Heart right ventricle (tissue), 16 donors: Measurements from ENCODE around the gene MRPS12. TPM values are rescaled to one million over a fixed set of nuclear protein-coding genes. Genes with fewer than 3 reads are reported as not detected.
"Not testable (repeated sequence)": the region's sequence is repeated elsewhere in the genome, so short reads cannot be mapped to it uniquely, and the experiment has no call there.

Experiments used
- ATAC-seq, 8 donors: fragments of 200-7000 bp; cut with Tn5 transposase; one replicate each; pipeline ENCODE4 v1.9.1; 2020; ENCODE audit warnings: mild to moderate bottlenecking in 8 of 8, moderate library complexity in 8 of 8, moderate number of reproducible peaks in 1 of 8
- DNase-seq, 2 donors: peaks; one replicate each; pipeline ENCODE4 v3.0.0-alpha.2; 2020
- H3K27ac ChIP-seq, 10 donors: fragments of 200-600 bp; sonication (generic) in 2 of 10; one replicate each; pipeline versions ENCODE4 v1.5.0 to v1.8.0; 2020 to 2022; ENCODE audit warnings: mild to moderate bottlenecking in 3 of 10
- H3K27me3 ChIP-seq, 7 donors: fragments of 200-600 bp; one replicate each; pipeline ENCODE4 v1.8.0; 2021 to 2022; ENCODE audit warnings: mild to moderate bottlenecking in 2 of 7
- H3K36me3 ChIP-seq, 9 donors: fragments of 200-600 bp; sonication (generic) in 1 of 9; one replicate each; pipeline versions ENCODE4 v1.5.0 to v1.8.0; 2020 to 2022; ENCODE audit warnings: mild to moderate bottlenecking in 2 of 9
- H3K4me1 ChIP-seq, 9 donors: fragments of 200-600 bp; sonication (generic) in 1 of 9; one replicate each; pipeline versions ENCODE4 v1.5.0 to v1.8.0; 2020 to 2022; ENCODE audit warnings: mild to moderate bottlenecking in 4 of 9
- H3K4me3 ChIP-seq, 10 donors: fragments of 200-600 bp; sonication (generic) in 2 of 10; one replicate each; pipeline versions ENCODE4 v1.5.0 to v1.8.0; 2020 to 2022; ENCODE audit warnings: mild to moderate bottlenecking in 7 of 10, moderate library complexity in 2 of 10
- H3K9me3 ChIP-seq, 11 donors: fragments of 200-600 bp in 10 of 11; sonication (generic) in 2 of 11; one replicate each; pipeline versions ENCODE4 v1.5.0 to v1.8.0; 2013 to 2022; ENCODE audit warnings: mild to moderate bottlenecking in 2 of 11, control low read depth in 1 of 11, moderate library complexity in 1 of 11
- WGBS, 2 donors: extraction: QIAGEN DNeasy Blood & Tissue Kit; methylation state at CpG; one replicate each; pipeline ENCODE4 v1.1.7; 2013; ENCODE audit warnings: inconsistent platforms in 1 of 2; 5-methylcytosine and 5-hydroxymethylcytosine counted together
- intact Hi-C, 10 donors: fragments of 100-400 bp; cut with DNase I; formaldehyde crosslinking; loops; one replicate each; pipeline versions ENCODE4 v1.11.1 to v1.14.2; 2022
- polyA plus RNA-seq, 2 donors: library from polyadenylated mRNA; stranded (reverse); fragments of 200-250 nt; gene quantifications; one replicate each; pipeline ENCODE4 v1.2.3, GENCODE V29; 2013
- total RNA-seq, 10 donors: library from RNA; stranded (reverse); fragmentation: NEBNext Ultra II Directional in 3 of 10; extraction: Animal tissue kit (Norgen Biotek cat#: 25700) in 3 of 10; gene quantifications; one replicate each; pipeline versions ENCODE4 v1.2.1 to v1.2.4, GENCODE V29; 2021 to 2023
- TF ChIP-seq, protein P1 (sequence below), 9 donors: fragments of 200-600 bp; sonication (generic) in 2 of 9; IDR thresholded peaks; one replicate each; pipeline versions ENCODE4 v1.5.0 to v1.8.0; 2021 to 2022; ENCODE audit warnings: antibody characterized with exemption in 9 of 9, mild to moderate bottlenecking in 5 of 9, moderate library complexity in 1 of 9
- donor health status: Arrhythmogenic right ventricular cardiomyopathy.
- donor health status: ischemic (EF 13 %, LVEDD 7.1; RV severe dilation, severe dysfunction).
- donor health status: healthy with polysubstance abuse.
- donor health status: DM: no; HTN: yes; CAD: no.
- donor health status: DM: no; HTN: no; CAD: no.
- donor health status: ischemic (EF 25% LVEDD 6.9; RV normal size, moderate dysfunction).
- donor health status: ischemic (EF 25% LVEDD 5.7; RV mildly dilated, moderate dysfunction).
- donor health status: healthy.
- donor health status: DM: yes; HTN: yes; CAD: no.
- donor health status: Ischemic cardiomyopathy.
- donor health status: ischemic (EF 35%, LVEDD 5.7; RV mildly dilated, moderate dysfunction).
- donor health status: nonischemic (EF 11% LVEDD 7.7; RV severe dilation, severe dysfunction).
- donor health status: DM: yes; HTN: yes; CAD: no.
- donor health status: PGD.
- donor health status: ischemic (EF 29% LVEDD 5.4; RV normal size, mild dysfunction).
- donor health status: nonischemic (EF 23%, LVEDD 6.1; RV moderate dilation, normal function).

MRPS12 gene
- total and polyA plus RNA-seq, 12 donors = 39.7 to 122 (median 54.1) TPM

DNA sequence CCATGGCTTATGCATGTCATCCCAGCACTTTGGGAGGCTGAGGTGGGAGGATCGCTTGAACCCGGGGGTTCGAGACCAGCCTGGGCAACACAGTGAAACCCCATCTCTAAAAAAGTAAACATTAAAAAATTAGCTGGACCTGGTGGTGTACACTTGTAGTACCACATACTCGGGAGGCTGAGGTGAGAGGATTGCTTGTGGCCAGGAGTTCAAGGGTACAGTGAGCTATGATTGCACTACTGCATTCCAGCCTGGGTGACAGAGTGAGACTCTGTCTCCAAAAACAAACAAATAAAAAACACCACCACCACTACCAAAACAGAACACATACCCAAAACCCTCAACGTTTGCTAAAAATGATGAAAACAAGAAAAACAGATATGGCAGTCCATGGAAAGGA lies 28.9 kb downstream of the MRPS12 start:
- Histone ChIP-seq H3K36me3 (no peaks in the 10 kb centered on the region), H3K4me1 (peaks cover 0 to 11% (median 3%) of the 10 kb centered on the region in 9 donors), H3K9me3 (no peaks in the 10 kb centered on the region), H3K27me3 (no peaks in the 10 kb centered on the region), H3K27ac (no peak overlapping the region), H3K4me3 (no peak overlapping the region)
- intact Hi-C loops = loop anchor here in 7 of 10 donors (5.0 to 10.0 kb wide), 4 partner anchors 365 to 445 kb away; partner anchors contain the start of gene LRFN1 (in 2 of the 7)
- DNase-seq (no peak), ATAC-seq (no peak)
- TF ChIP-seq, protein P1, sequence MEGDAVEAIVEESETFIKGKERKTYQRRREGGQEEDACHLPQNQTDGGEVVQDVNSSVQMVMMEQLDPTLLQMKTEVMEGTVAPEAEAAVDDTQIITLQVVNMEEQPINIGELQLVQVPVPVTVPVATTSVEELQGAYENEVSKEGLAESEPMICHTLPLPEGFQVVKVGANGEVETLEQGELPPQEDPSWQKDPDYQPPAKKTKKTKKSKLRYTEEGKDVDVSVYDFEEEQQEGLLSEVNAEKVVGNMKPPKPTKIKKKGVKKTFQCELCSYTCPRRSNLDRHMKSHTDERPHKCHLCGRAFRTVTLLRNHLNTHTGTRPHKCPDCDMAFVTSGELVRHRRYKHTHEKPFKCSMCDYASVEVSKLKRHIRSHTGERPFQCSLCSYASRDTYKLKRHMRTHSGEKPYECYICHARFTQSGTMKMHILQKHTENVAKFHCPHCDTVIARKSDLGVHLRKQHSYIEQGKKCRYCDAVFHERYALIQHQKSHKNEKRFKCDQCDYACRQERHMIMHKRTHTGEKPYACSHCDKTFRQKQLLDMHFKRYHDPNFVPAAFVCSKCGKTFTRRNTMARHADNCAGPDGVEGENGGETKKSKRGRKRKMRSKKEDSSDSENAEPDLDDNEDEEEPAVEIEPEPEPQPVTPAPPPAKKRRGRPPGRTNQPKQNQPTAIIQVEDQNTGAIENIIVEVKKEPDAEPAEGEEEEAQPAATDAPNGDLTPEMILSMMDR (IDR thresholded peaks at IDR 0.05) = no peak
- 85 to 88% methylated on average over 5 of the region's 5 CpGs for WGBS, 2 donors

DNA sequence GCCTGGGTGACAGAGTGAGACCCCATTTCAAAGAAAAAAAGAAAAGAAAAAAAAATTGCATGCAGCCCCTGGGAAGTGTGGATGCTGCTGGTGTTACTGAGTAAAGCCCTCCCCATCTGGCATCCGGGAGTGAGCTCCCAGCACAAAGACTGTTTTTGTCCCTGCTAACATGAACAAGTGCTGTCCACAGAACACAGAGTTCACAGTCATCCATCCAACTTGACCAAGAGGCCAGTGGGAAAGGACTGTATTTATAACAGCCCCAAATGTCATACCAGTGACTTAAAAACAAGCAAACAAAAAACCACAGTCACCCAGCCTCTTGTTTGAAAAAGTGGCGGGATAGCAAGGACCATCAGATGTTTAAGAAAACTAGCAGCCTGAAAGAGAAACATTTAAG lies 34.0 kb downstream of the MRPS12 start:
- Histone ChIP-seq H3K4me1 (peaks cover 0 to 11% (median 3%) of the 10 kb centered on the region in 9 donors), H3K27ac (no peak overlapping the region), H3K4me3 (no peak overlapping the region), H3K36me3 (peaks cover 0 to 5% (median 0%) of the 10 kb centered on the region in 9 donors), H3K9me3 (no peaks in the 10 kb centered on the region), H3K27me3 (no peaks in the 10 kb centered on the region)
- DNase-seq = no peak
- TF ChIP-seq, protein P1 (IDR thresholded peaks at IDR 0.05) = no peak
- 91 to 98% methylated on average over 2 of the region's 2 CpGs for WGBS, 2 donors
- intact Hi-C loops = loop anchor here in 3 of 10 donors (5.0 to 10.0 kb wide), 2 partner anchors 360 to 363 kb away; partner anchors contain the start of gene LRFN1 (in 1 of the 3)
- no peak for ATAC-seq

DNA sequence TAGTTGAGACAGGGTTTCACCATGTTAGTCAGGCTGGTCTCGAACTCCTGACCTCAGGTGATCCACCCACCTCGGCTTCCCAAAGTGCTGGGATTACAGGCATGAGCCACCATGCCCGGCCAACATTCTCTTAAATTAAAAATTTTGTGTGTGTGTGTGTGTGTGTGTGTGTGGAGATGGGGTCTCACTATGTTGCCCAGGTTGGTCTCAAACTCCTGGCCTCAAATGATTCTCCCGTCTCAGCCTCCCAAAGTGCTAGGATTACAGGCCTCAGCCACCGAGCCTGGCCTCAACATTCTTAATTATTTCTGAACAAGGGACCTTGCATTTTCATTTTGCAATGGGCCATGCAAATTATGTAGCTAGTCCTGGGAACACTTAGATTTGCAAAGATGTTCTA lies 35.4 kb downstream of the MRPS12 start:
- intact Hi-C loops = loop anchor here in 1 of 10 donors (10.0 kb wide), 1 partner anchor 359 kb away; the partner anchor contains the start of gene LRFN1
- not testable (repeated sequence) for DNase-seq, H3K4me3 ChIP-seq, ATAC-seq, H3K27ac ChIP-seq, H3K36me3 ChIP-seq, H3K27me3 ChIP-seq, H3K9me3 ChIP-seq
- peaks cover 0 to 11% (median 3%) of the 10 kb centered on the region in 9 donors for H3K4me1 ChIP-seq
- WGBS, 2 donors = 94 to 95% methylated on average over 5 of the region's 5 CpGs

DNA sequence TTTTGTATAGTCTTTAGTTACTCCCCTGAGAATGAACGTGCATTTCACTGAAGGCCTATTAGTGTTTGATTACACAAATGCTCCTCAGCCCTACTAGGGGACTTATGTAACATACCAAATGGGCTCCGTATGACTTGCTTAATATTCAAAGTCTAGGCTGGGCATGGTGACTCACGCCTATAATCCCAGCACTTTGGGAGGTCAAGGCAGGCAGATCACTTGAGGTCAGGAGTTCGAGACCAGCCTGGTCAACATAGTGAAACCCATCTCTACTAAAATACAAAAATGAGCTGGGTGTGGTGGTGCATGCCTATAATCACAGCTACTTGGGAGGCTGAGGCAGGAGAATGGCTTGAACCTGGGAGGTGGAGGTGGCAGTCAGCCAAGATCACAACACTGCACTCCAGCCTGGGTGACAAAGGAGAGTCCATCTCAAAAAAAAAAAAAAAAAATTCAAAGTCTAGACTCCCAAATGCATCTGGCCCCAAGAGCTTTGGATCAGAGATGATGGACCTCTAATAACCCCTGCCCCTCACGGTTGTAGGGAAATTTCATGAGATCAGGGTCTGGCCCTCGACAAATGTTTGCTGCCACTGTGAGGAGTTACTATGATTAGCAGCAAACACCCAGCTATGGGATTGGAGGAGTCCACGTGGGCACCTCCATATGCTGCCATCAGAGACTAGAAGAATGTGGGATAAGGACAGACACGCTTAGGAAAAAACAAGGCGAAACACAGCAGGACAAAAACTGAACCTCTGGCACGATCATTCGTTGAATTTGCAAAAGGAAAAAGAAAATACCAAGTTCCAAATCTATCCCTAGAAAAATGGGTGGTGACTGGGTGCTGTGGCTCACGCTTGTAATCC lies 40.2 kb downstream of the MRPS12 start:
- TF ChIP-seq, protein P1 (IDR thresholded peaks at IDR 0.05) = no peak
- no peak for DNase-seq
- 83 to 84% methylated on average over 12 of the region's 12 CpGs for WGBS, 2 donors

More for the DNA sequence above, 40.2 kb downstream of the MRPS12 start:
- ATAC-seq = no peak
- Histone ChIP-seq H3K27me3 (peaks cover 0 to 14% (median 8%) of the 10 kb centered on the region in 7 donors), H3K4me3 (no peak overlapping the region), H3K9me3 (no peaks in the 10 kb centered on the region), H3K4me1 (peaks cover 0 to 11% (median 2%) of the 10 kb centered on the region in 9 donors), H3K27ac (no peak overlapping the region), H3K36me3 (peaks cover 0 to 5% (median 0%) of the 10 kb centered on the region in 9 donors)
- intact Hi-C loops = loop anchor here in 2 of 10 donors (10.0 kb wide), 2 partner anchors 354 to 364 kb away; partner anchors contain the start of genes GMFG (in 1 of the 2) and LRFN1 (in 1 of the 2)
